Breast epithelium (tissue), 3 donors: Measurements from ENCODE around the gene NUP43.

ENCODE experiments used
- POLR2A ChIP-seq: fragments of 450-650 bp; IDR thresholded peaks from one replicate; pipeline ENCODE4 v1.6.1; 2016; ENCODE audit warnings: antibody characterized with exemption, mild to moderate bottlenecking, moderate library complexity
- POLR2AphosphoS5 ChIP-seq, 3 donors: sonication (generic); formaldehyde crosslinking; IDR thresholded peaks; one replicate each; pipeline ENCODE4 v1.6.1; 2017; ENCODE audit warnings: antibody characterized with exemption in 3 of 3
- TF ChIP-seq, protein P1 (sequence below), 3 donors: fragments of 450-650 bp; IDR thresholded peaks; one replicate each; pipeline ENCODE4 v1.5.1; 2016 to 2017; ENCODE audit warnings: antibody characterized with exemption in 3 of 3, mild to moderate bottlenecking in 3 of 3, moderate library complexity in 3 of 3

GRCh38 chr6:149783551-149783950, 37.2 kb upstream of the NUP43 start:
- TF ChIP-seq, protein P1, sequence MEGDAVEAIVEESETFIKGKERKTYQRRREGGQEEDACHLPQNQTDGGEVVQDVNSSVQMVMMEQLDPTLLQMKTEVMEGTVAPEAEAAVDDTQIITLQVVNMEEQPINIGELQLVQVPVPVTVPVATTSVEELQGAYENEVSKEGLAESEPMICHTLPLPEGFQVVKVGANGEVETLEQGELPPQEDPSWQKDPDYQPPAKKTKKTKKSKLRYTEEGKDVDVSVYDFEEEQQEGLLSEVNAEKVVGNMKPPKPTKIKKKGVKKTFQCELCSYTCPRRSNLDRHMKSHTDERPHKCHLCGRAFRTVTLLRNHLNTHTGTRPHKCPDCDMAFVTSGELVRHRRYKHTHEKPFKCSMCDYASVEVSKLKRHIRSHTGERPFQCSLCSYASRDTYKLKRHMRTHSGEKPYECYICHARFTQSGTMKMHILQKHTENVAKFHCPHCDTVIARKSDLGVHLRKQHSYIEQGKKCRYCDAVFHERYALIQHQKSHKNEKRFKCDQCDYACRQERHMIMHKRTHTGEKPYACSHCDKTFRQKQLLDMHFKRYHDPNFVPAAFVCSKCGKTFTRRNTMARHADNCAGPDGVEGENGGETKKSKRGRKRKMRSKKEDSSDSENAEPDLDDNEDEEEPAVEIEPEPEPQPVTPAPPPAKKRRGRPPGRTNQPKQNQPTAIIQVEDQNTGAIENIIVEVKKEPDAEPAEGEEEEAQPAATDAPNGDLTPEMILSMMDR (IDR thresholded peaks at IDR 0.05): no peak
- TF ChIP-seq POLR2A: no peak
- TF ChIP-seq POLR2AphosphoS5 (IDR thresholded peaks at IDR 0.05): no peak
